ENCODE measurements around the gene ADAMTS2. TPM values are rescaled to one million over a fixed set of nuclear protein-coding genes. Genes with fewer than 3 reads are reported as not detected.

Gene ADAMTS2
- total and polyA plus RNA-seq, 2 experiments from 2014 or later: 1.6 to 8.1 TPM

GRCh38 chr5:179240561-179240960 is 104.7 kb downstream of the ADAMTS2 start:
- Histone ChIP-seq H3K4me1 (ENCODE audit: insufficient read depth) (peaks cover 14% of the 10 kb centered on the region; the same call in 1 of the 2 replicates), H3K4me3 (no peak overlapping the region), H3K36me3 (ENCODE audit: insufficient read depth) (no peaks in the 10 kb centered on the region), H3F3A (replicated peaks; ENCODE audit: low read depth) (no peaks in the 10 kb centered on the region), H3K27ac (ENCODE audit: low read depth) (no peak overlapping the region), H3K4me2 (no peak overlapping the region), H2AFZ (no peak overlapping the region), H4K20me1 (replicated peaks; ENCODE audit: insufficient read depth) (no peaks in the 10 kb centered on the region), H3K79me2 (replicated peaks; ENCODE audit: insufficient read depth) (no peaks in the 10 kb centered on the region), H3K27me3 (ENCODE audit: insufficient read depth) (no peaks in the 10 kb centered on the region), H3K9me2 (ENCODE audit: insufficient read depth) (no peaks in the 10 kb centered on the region)
- Mint-ChIP-seq H3K27ac (no peak overlapping the region; the same call in 1 of the 2 replicates), H3K36me3 (ENCODE audit: low read depth) (peaks cover 9% of the 10 kb centered on the region; the same call in 2 of the 3 replicates), H3K4me3 (no peak overlapping the region), H3K4me1 (peaks cover 15% of the 10 kb centered on the region), H3K9me3 (peaks cover 24% of the 10 kb centered on the region), H3K27me3 (ENCODE audit: insufficient read depth, low read depth, poor library complexity) (peaks cover 16% of the 10 kb centered on the region)
- TF ChIP-seq ZNF114 (CRISPR knock-in tag; IDR thresholded peaks at IDR 0.05): no peak
- TF ChIP-seq ETS1 (IDR thresholded peaks at IDR 0.05): no peak
- TF ChIP-seq ZNF462 (CRISPR knock-in tag; IDR thresholded peaks at IDR 0.05): no peak
- TF ChIP-seq CTCF (conservative IDR thresholded peaks at IDR 0.05; ENCODE audit: low read depth in 2 of 2): no peak
- TF ChIP-seq POLR2AphosphoS5 (IDR thresholded peaks at IDR 0.05; ENCODE audit: low read depth): no peak
- TF ChIP-seq EZH2phosphoT487 (IDR thresholded peaks at IDR 0.05; ENCODE audit: unreplicated experiment): no peak
- no peak for TF ChIP-seq NANOG (IDR thresholded peaks at IDR 0.05; ENCODE audit: borderline replicate concordance)
- no peak for TF ChIP-seq CREB1 (CRISPR knock-in tag; IDR thresholded peaks at IDR 0.05; ENCODE audit: low read depth)
- no peak for TF ChIP-seq STAT1 (IDR thresholded peaks at IDR 0.05; ENCODE audit: unreplicated experiment)
- TF ChIP-seq REST (IDR thresholded peaks at IDR 0.05; ENCODE audit: unreplicated experiment): no peak
- TF ChIP-seq JUNB (IDR thresholded peaks at IDR 0.05; ENCODE audit: unreplicated experiment): no peak
- no peak for TF ChIP-seq EZH2 (IDR thresholded peaks at IDR 0.05; ENCODE audit: low read depth, unreplicated experiment)
- TF ChIP-seq ZNF331 (CRISPR knock-in tag; IDR thresholded peaks at IDR 0.05; ENCODE audit: low read depth): no peak
- no peak for DNase-seq (ENCODE audit: low spot score)
- ATAC-seq: no peak

Measured in GM23338 (cell line).